ENCODE data around the gene NUP98. TPM values are rescaled to one million over a fixed set of nuclear protein-coding genes. Genes with fewer than 3 reads are reported as not detected.

The NUP98 gene
- total RNA-seq, 1 experiment from 2014 or later: 82.4 TPM

- Histone ChIP-seq H3K9me3 (ENCODE audit: low read depth, low read length, poor library complexity, severe bottlenecking) (no peaks in the 10 kb centered on the region), H3K4me3 (ENCODE audit: low read depth, low read length, poor library complexity, severe bottlenecking) (no peak overlapping the region), H3K27me3 (replicated peaks; ENCODE audit: insufficient read depth, low read depth, low read length, poor library complexity) (no peaks in the 10 kb centered on the region), H3K36me3 (ENCODE audit: insufficient read depth, low read length, poor library complexity, severe bottlenecking) (no peaks in the 10 kb centered on the region), H3K4me1 (ENCODE audit: insufficient read depth, low read length, poor library complexity, severe bottlenecking) (no peaks in the 10 kb centered on the region), H3K27ac (ENCODE audit: low read depth, low read length, poor library complexity, severe bottlenecking) (no peak overlapping the region)
- TF ChIP-seq, protein P1, sequence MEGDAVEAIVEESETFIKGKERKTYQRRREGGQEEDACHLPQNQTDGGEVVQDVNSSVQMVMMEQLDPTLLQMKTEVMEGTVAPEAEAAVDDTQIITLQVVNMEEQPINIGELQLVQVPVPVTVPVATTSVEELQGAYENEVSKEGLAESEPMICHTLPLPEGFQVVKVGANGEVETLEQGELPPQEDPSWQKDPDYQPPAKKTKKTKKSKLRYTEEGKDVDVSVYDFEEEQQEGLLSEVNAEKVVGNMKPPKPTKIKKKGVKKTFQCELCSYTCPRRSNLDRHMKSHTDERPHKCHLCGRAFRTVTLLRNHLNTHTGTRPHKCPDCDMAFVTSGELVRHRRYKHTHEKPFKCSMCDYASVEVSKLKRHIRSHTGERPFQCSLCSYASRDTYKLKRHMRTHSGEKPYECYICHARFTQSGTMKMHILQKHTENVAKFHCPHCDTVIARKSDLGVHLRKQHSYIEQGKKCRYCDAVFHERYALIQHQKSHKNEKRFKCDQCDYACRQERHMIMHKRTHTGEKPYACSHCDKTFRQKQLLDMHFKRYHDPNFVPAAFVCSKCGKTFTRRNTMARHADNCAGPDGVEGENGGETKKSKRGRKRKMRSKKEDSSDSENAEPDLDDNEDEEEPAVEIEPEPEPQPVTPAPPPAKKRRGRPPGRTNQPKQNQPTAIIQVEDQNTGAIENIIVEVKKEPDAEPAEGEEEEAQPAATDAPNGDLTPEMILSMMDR (conservative IDR thresholded peaks at IDR 0.05; ENCODE audit: low read depth, low read length): no peak
- TF ChIP-seq EZH2 (IDR thresholded peaks at IDR 0.05; ENCODE audit: borderline replicate concordance, low read depth, low read length, poor library complexity, severe bottlenecking): no peak
- BruUV-seq (replicated peaks): no TSS peak
- ChIA-PET CTCF (interaction anchor here (0.7 kb wide), 1 partner anchor 13 kb away, joined by 7 read pairs; no protein-coding TSS in a partner anchor), POLR2A (ENCODE audit: low non-redundant PET) (no interaction called here)
- intact Hi-C loops (cut with micrococcal nuclease; ENCODE audit: unreplicated experiment): no loop called here
- DNase-seq (ENCODE audit: low spot score): no peak
These were observed 39.5 kb upstream of the NUP98 start for GRCh38 chr11:3836903-3837302.

DNA sequence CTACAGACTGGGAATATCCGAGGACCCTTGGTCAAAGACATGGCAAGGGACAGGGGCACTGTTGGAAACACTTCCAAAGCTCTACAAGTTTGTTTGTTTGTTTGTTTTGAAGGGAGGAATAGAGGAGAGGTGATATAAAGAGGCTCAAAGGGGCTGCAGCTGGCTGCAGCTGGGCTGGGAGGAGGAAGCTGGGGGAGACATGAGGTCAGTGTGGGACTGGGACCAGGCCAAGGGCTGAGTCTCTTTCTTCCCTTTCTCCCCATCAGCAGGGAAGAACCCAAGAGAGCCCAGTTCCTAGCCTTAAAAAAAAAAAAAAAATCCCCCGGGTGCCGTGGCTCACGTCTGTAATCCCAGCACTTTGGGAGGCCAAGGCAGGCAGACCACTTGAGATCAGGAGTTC, 38.4 kb upstream of the NUP98 start:
- BruUV-seq (replicated peaks): no TSS peak
- intact Hi-C loops (cut with micrococcal nuclease; ENCODE audit: unreplicated experiment): no loop called here
- Histone ChIP-seq H3K27ac (ENCODE audit: low read depth, low read length, poor library complexity, severe bottlenecking) (no peak overlapping the region), H3K36me3 (ENCODE audit: insufficient read depth, low read length, poor library complexity, severe bottlenecking) (no peaks in the 10 kb centered on the region), H3K27me3 (replicated peaks; ENCODE audit: insufficient read depth, low read depth, low read length, poor library complexity) (no peaks in the 10 kb centered on the region), H3K4me1 (ENCODE audit: insufficient read depth, low read length, poor library complexity, severe bottlenecking) (no peaks in the 10 kb centered on the region), H3K4me3 (ENCODE audit: low read depth, low read length, poor library complexity, severe bottlenecking) (no peak overlapping the region), H3K9me3 (ENCODE audit: low read depth, low read length, poor library complexity, severe bottlenecking) (no peaks in the 10 kb centered on the region)
- DNase-seq (ENCODE audit: low spot score): no peak
- CTCF ChIA-PET: no interaction called here
- POLR2A ChIA-PET (ENCODE audit: low non-redundant PET): interaction anchor here (0.6 kb wide), 1 partner anchor 9 kb away, joined by 3 read pairs; no protein-coding TSS in a partner anchor
- no peak for TF ChIP-seq EZH2 (IDR thresholded peaks at IDR 0.05; ENCODE audit: borderline replicate concordance, low read depth, low read length, poor library complexity, severe bottlenecking)
- TF ChIP-seq, protein P1 (conservative IDR thresholded peaks at IDR 0.05; ENCODE audit: low read depth, low read length): no peak

- H3K9me3 ChIP-seq (ENCODE audit: low read depth, low read length, poor library complexity, severe bottlenecking): no peaks in the 10 kb centered on the region
- H3K27ac ChIP-seq (ENCODE audit: low read depth, low read length, poor library complexity, severe bottlenecking): no peak overlapping the region
- intact Hi-C loops (cut with micrococcal nuclease; ENCODE audit: unreplicated experiment): no loop called here
- H3K27me3 ChIP-seq (replicated peaks; ENCODE audit: insufficient read depth, low read depth, low read length, poor library complexity): no peaks in the 10 kb centered on the region
- no peak for DNase-seq (ENCODE audit: low spot score)
- H3K4me3 ChIP-seq (ENCODE audit: low read depth, low read length, poor library complexity, severe bottlenecking): no peak overlapping the region
- ChIA-PET CTCF (no interaction called here), POLR2A (ENCODE audit: low non-redundant PET) (no interaction called here)
- no peak for TF ChIP-seq EZH2 (IDR thresholded peaks at IDR 0.05; ENCODE audit: borderline replicate concordance, low read depth, low read length, poor library complexity, severe bottlenecking)
- TF ChIP-seq, protein P1 (conservative IDR thresholded peaks at IDR 0.05; ENCODE audit: low read depth, low read length): no peak
- no peaks in the 10 kb centered on the region for H3K4me1 ChIP-seq (ENCODE audit: insufficient read depth, low read length, poor library complexity, severe bottlenecking)
- BruUV-seq (replicated peaks): no TSS peak
- no peaks in the 10 kb centered on the region for H3K36me3 ChIP-seq (ENCODE audit: insufficient read depth, low read length, poor library complexity, severe bottlenecking)
These were observed 37.5 kb upstream of the NUP98 start for GRCh38 chr11:3834664-3835461.

Data from A673 (cell line).